Omental fat pad (tissue), 4 donors: ENCODE measurements around the gene DBF4B. TPM values are rescaled to one million over a fixed set of nuclear protein-coding genes. Genes with fewer than 3 reads are reported as not detected.

Experiments
- ATAC-seq: fragments of 150-250 bp; one replicate; pipeline ENCODE4 v1.9.1; 2016; ENCODE audit warnings: mild to moderate bottlenecking, moderate library complexity; ENCODE audit not compliant: low FRiP score
- DNase-seq: peaks from one replicate; pipeline ENCODE4 v3.0.0-alpha.2; 2019; ENCODE audit warnings: low spot score
- CTCF ChIP-seq, 3 donors: fragments of 450-650 bp; IDR thresholded peaks; one replicate each; pipeline ENCODE4 v1.5.1; 2016 to 2017; ENCODE audit warnings: antibody characterized with exemption in 3 of 3, mild to moderate bottlenecking in 3 of 3, moderate library complexity in 2 of 3
- total RNA-seq, 4 donors: library from RNA; depleted of rRNA; stranded (reverse); fragments of >200 nt; gene quantifications; one replicate each; pipeline ENCODE4 v1.1.0, GENCODE V29; 2016

Gene DBF4B
- total RNA-seq, 4 donors from 2014 or later: 1.6 to 6.3 (median 2.5) TPM

GRCh38 chr17:44788139-44788538 lies 79.7 kb downstream of the DBF4B start:
- ATAC-seq: no peak
- TF ChIP-seq CTCF (IDR thresholded peaks at IDR 0.05): no peak
- no peak for DNase-seq

- TF ChIP-seq CTCF (IDR thresholded peaks at IDR 0.05): no peak
- no peak for ATAC-seq
- no peak for DNase-seq
Observed at GRCh38 chr17:44792276-44792675, 83.8 kb downstream of the DBF4B start.

- no peak for ATAC-seq
- TF ChIP-seq CTCF (IDR thresholded peaks at IDR 0.05): no peak
- no peak for DNase-seq
Observed at GRCh38 chr17:44793885-44794842, 85.7 kb downstream of the DBF4B start.

GRCh38 chr17:44794851-44795413 lies 86.5 kb downstream of the DBF4B start:
- no peak for TF ChIP-seq CTCF (IDR thresholded peaks at IDR 0.05)
- DNase-seq: no peak
- ATAC-seq: peak; percentile 44

GRCh38 chr17:44795421-44795820 lies 87.0 kb downstream of the DBF4B start:
- no peak for TF ChIP-seq CTCF (IDR thresholded peaks at IDR 0.05)
- ATAC-seq (no peak), DNase-seq (no peak)

- DNase-seq: no peak
- ATAC-seq: no peak
- TF ChIP-seq CTCF (IDR thresholded peaks at IDR 0.05): no peak
Observed at GRCh38 chr17:44795928-44796327, 87.5 kb downstream of the DBF4B start.
